Transverse colon (tissue), 4 donors: Measurements from ENCODE around the gene ZNF784. TPM values are rescaled to one million over a fixed set of nuclear protein-coding genes. Genes with fewer than 3 reads are reported as not detected.

Experiments
- DNase-seq: peaks from one replicate; pipeline ENCODE4 v3.0.0-alpha.2; 2019
- H3K27ac ChIP-seq, 4 donors: fragments of 200-600 bp; sonication (generic); 2 replicates each; pipeline ENCODE4 v1.5.1; 2016 to 2018; ENCODE audit warnings: inconsistent platforms in 4 of 4
- H3K27me3 ChIP-seq: fragments of 200-600 bp; sonication (generic); 2 replicates; pipeline ENCODE4 v1.5.1; 2017; ENCODE audit warnings: inconsistent platforms
- H3K36me3 ChIP-seq, 4 donors: fragments of 200-600 bp; sonication (generic); 2 replicates each; pipeline ENCODE4 v1.5.1; 2017 to 2019; ENCODE audit warnings: inconsistent platforms in 4 of 4
- H3K4me1 ChIP-seq, 4 donors: fragments of 200-600 bp; sonication (generic); 2 replicates each; pipeline ENCODE4 v1.5.1; 2017 to 2020; ENCODE audit warnings: inconsistent platforms in 4 of 4
- H3K4me3 ChIP-seq, 4 donors: fragments of 200-600 bp; sonication (generic); 1 replicate in 1 of 4; 2 replicates in 3 of 4; pipeline versions ENCODE4 v1.5.1 to v1.6.1; 2017 to 2019; ENCODE audit warnings: inconsistent platforms in 4 of 4
- H3K9me3 ChIP-seq, 2 donors: fragments of 200-600 bp; sonication (generic); 2 replicates each; pipeline ENCODE4 v1.5.1; 2017 to 2019; ENCODE audit warnings: inconsistent platforms in 2 of 2
- CTCF ChIP-seq, 5 experiments: fragments of 200-600 bp in 3 of 5; fragments of 450-650 bp in 2 of 5; sonication (generic) in 3 of 5; IDR thresholded peaks; 1 replicate in 2 of 5; 2 replicates in 3 of 5; pipeline ENCODE4 v1.5.1; 2016 to 2017; ENCODE audit warnings: antibody characterized with exemption in 5 of 5, inconsistent platforms in 3 of 5, mild to moderate bottlenecking in 2 of 5, moderate library complexity in 1 of 5
- EP300 ChIP-seq: sonication (generic); formaldehyde crosslinking; IDR thresholded peaks from one replicate; pipeline ENCODE4 v1.6.1; 2017; ENCODE audit warnings: antibody characterized with exemption, low read depth
- POLR2A ChIP-seq: fragments of 450-650 bp; IDR thresholded peaks from one replicate; pipeline ENCODE4 v1.6.1; 2016; ENCODE audit warnings: antibody characterized with exemption, mild to moderate bottlenecking, moderate library complexity
- POLR2AphosphoS5 ChIP-seq, 3 donors: sonication (generic); formaldehyde crosslinking; IDR thresholded peaks; one replicate each; pipeline ENCODE4 v1.6.1; 2016; ENCODE audit warnings: antibody characterized with exemption in 3 of 3
- WGBS, 2 donors: methylation state at CpG; one replicate each; pipeline ENCODE4 v1.1.5; 2018; ENCODE audit warnings: low coverage in 1 of 2; 5-methylcytosine and 5-hydroxymethylcytosine counted together
- in situ Hi-C, 4 donors: fragments of 200-750 bp; cut with MboI; loops; one replicate each; pipeline versions ENCODE4 v1.15.0 to v1.15.1; 2017; ENCODE audit warnings: low sequenced_read_pairs in 3 of 4, low pct_ligation_motif_present in 1 of 4, low pct_unique_long_range_greater_than_20kb in 1 of 4
- intact Hi-C: fragments of 100-400 bp; cut with DNase I; formaldehyde crosslinking; loops from one replicate; pipeline ENCODE4 v1.15.1; 2023; ENCODE audit warnings: low total_unique reads
- total RNA-seq, 4 donors: library from RNA; depleted of rRNA; stranded (reverse); fragments of >200 nt; gene quantifications; one replicate each; pipeline ENCODE4 v1.1.0, GENCODE V29; 2016

Gene ZNF784
- total RNA-seq, 4 donors from 2014 or later: 11.1 to 27.7 (median 14.5) TPM

GRCh38 chr19:55644842-55645511 lies 20.6 kb upstream of the ZNF784 start:
- Histone ChIP-seq H3K4me1 (peaks cover 25 to 60% (median 53%) of the 10 kb centered on the region in 4 donors), H3K9me3 (no peaks in the 10 kb centered on the region), H3K4me3 (no peak overlapping the region), H3K27ac (no peak overlapping the region), H3K27me3 (no peaks in the 10 kb centered on the region), H3K36me3 (no peaks in the 10 kb centered on the region)
- in situ Hi-C loops: no loop called here
- intact Hi-C loops: no loop called here
- no peak for TF ChIP-seq CTCF (IDR thresholded peaks at IDR 0.05)
- no peak for TF ChIP-seq EP300
- no peak for TF ChIP-seq POLR2A
- no peak for TF ChIP-seq POLR2AphosphoS5 (IDR thresholded peaks at IDR 0.05)
- no peak for DNase-seq
- WGBS, 2 donors: 87% methylated on average over 25 of the region's 28 CpGs; no CpG with 5 or more reads in 1 of the 2 donors

GRCh38 chr19:55644191-55644833 lies 19.9 kb upstream of the ZNF784 start:
- Histone ChIP-seq H3K9me3 (no peaks in the 10 kb centered on the region), H3K4me3 (peak overlapping the region; percentile 89 to 99 (median 94)), H3K4me1 (peaks cover 25 to 62% (median 55%) of the 10 kb centered on the region in 4 donors), H3K27me3 (no peaks in the 10 kb centered on the region), H3K27ac (peak overlapping the region; percentile 93 to 98 (median 95)), H3K36me3 (no peaks in the 10 kb centered on the region)
- intact Hi-C loops: no loop called here
- 46 to 70% methylated on average over 7 to 12 of the region's 12 CpGs for WGBS, 2 donors
- DNase-seq: no peak
- TF ChIP-seq POLR2AphosphoS5 (IDR thresholded peaks at IDR 0.05) (no peak), CTCF (IDR thresholded peaks at IDR 0.05) (no peak), POLR2A (no peak), EP300 (no peak)
- in situ Hi-C loops: no loop called here

GRCh38 chr19:55643887-55644176 lies 19.5 kb upstream of the ZNF784 start:
- TF ChIP-seq POLR2A (no peak), POLR2AphosphoS5 (IDR thresholded peaks at IDR 0.05) (no peak), CTCF (IDR thresholded peaks at IDR 0.05) (no peak), EP300 (no peak)
- no peaks in the 10 kb centered on the region for H3K27me3 ChIP-seq
- H3K9me3 ChIP-seq: no peaks in the 10 kb centered on the region
- no peaks in the 10 kb centered on the region for H3K36me3 ChIP-seq
- peak overlapping the region; percentile 93 to 98 (median 95) for H3K27ac ChIP-seq
- peaks cover 22 to 61% (median 52%) of the 10 kb centered on the region in 4 donors for H3K4me1 ChIP-seq
- intact Hi-C loops (loop anchor here (2.0 kb wide), 1 partner anchor 63 kb away; the partner anchor contains the start of gene ZNF579), in situ Hi-C loops (no loop called here)
- H3K4me3 ChIP-seq: peak overlapping the region; percentile 89 to 99 (median 94)
- 0% methylated on average over 15 of the region's 15 CpGs; no CpG with 5 or more reads in 1 of the 2 donors for WGBS, 2 donors
- DNase-seq: no peak

- H3K4me3 ChIP-seq: peak within 1 kb of the TSS; percentile 89 to 99 (median 94)
- H3K27me3 ChIP-seq: no peaks in the 10 kb centered on the region
- peak; percentile 82 for DNase-seq
- in situ Hi-C loops: no loop called here
- intact Hi-C loops: loop anchor here (2.0 kb wide), 1 partner anchor 62 kb away; the partner anchor contains the start of gene ZNF579
- no peaks in the 10 kb centered on the region for H3K9me3 ChIP-seq
- no peaks in the 10 kb centered on the region for H3K36me3 ChIP-seq
- H3K4me1 ChIP-seq: peaks cover 22 to 59% (median 46%) of the 10 kb centered on the region in 4 donors
- H3K27ac ChIP-seq: peak within 1 kb of the TSS; percentile 93 to 98 (median 95)
- WGBS, 2 donors: 0 to 2% methylated on average over 3 to 50 of the region's 56 CpGs
- TF ChIP-seq POLR2A (peak; percentile 47), POLR2AphosphoS5 (IDR thresholded peaks at IDR 0.05) (peak in 2 of 3 donors; percentile 37 to 58), CTCF (IDR thresholded peaks at IDR 0.05) (no peak)
Observed at GRCh38 chr19:55643003-55643886, 18.9 kb upstream of the ZNF784 start, which contains the start of gene ZNF581. Gene ZNF581, plus strand, starts transcription at chr19:55643649. Its CDS starts 923 bp downstream, at chr19:55644572.
